ENCODE results near the gene PCNT. TPM values are rescaled to one million over a fixed set of nuclear protein-coding genes. Genes with fewer than 3 reads are reported as not detected.
"Not testable (repeated sequence)": the region's sequence is repeated elsewhere in the genome, so short reads cannot be mapped to it uniquely, and the experiment has no call there.

Gene PCNT
- total RNA-seq, 2 donors from 2014 or later, result 52.8 to 63.4 TPM

GRCh38 chr21:46426313-46427046 is 102.5 kb downstream of the PCNT start:
- ATAC-seq, result no peak
- DNase-seq (ENCODE audit: low spot score in 2 of 2), result no peak
- H3K36me3 Mint-ChIP-seq, result peaks cover 6 to 11% of the 10 kb centered on the region in 2 donors
- peak overlapping the region in 1 of 2 donors; percentile 44 for H3K27ac Mint-ChIP-seq
- H3K9me3 Mint-ChIP-seq, result no peaks in the 10 kb centered on the region

- ATAC-seq (no peak), DNase-seq (ENCODE audit: low spot score in 2 of 2) (no peak)
- Mint-ChIP-seq H3K9me3 (no peaks in the 10 kb centered on the region), H3K36me3 (peaks cover 7 to 22% of the 10 kb centered on the region in 2 donors), H3K27ac (peak overlapping the region in 1 of 2 donors; percentile 44)
Observed at GRCh38 chr21:46427516-46427915, 103.6 kb downstream of the PCNT start.

- no peaks in the 10 kb centered on the region for H3K9me3 Mint-ChIP-seq
- H3K36me3 Mint-ChIP-seq, result peaks cover 7 to 22% of the 10 kb centered on the region in 2 donors
- ATAC-seq, result no peak
- DNase-seq (ENCODE audit: low spot score in 2 of 2), result no peak
- no peak overlapping the region for H3K27ac Mint-ChIP-seq
Observed at GRCh38 chr21:46428286-46428685, 104.3 kb downstream of the PCNT start.

GRCh38 chr21:46428987-46429710 is 105.2 kb downstream of the PCNT start:
- no peak overlapping the region for H3K27ac Mint-ChIP-seq
- no peaks in the 10 kb centered on the region for H3K9me3 Mint-ChIP-seq
- ATAC-seq, result no peak
- H3K36me3 Mint-ChIP-seq, result peaks cover 7 to 22% of the 10 kb centered on the region in 2 donors
- no peak for DNase-seq (ENCODE audit: low spot score in 2 of 2)

GRCh38 chr21:46429754-46430681 is 106.1 kb downstream of the PCNT start:
- ATAC-seq, result no peak
- no peak overlapping the region for H3K27ac Mint-ChIP-seq
- peaks cover 7 to 22% of the 10 kb centered on the region in 2 donors for H3K36me3 Mint-ChIP-seq
- no peaks in the 10 kb centered on the region for H3K9me3 Mint-ChIP-seq
- DNase-seq (ENCODE audit: low spot score in 2 of 2), result no peak

GRCh38 chr21:46431448-46431847 is 107.5 kb downstream of the PCNT start:
- Mint-ChIP-seq H3K36me3 (peaks cover 7 to 22% of the 10 kb centered on the region in 2 donors), H3K27ac (peak overlapping the region in 1 of 2 donors; percentile 59), H3K9me3 (no peaks in the 10 kb centered on the region)
- ATAC-seq, result no peak
- DNase-seq (ENCODE audit: low spot score in 2 of 2), result no peak

GRCh38 chr21:46431884-46432488 is 108.0 kb downstream of the PCNT start:
- no peak for ATAC-seq
- DNase-seq (ENCODE audit: low spot score in 2 of 2), result no peak
- H3K27ac Mint-ChIP-seq, result peak overlapping the region; percentile 19 to 59
- H3K36me3 Mint-ChIP-seq, result peaks cover 7 to 22% of the 10 kb centered on the region in 2 donors
- H3K9me3 Mint-ChIP-seq, result no peaks in the 10 kb centered on the region

GRCh38 chr21:46433116-46433515 is 109.2 kb downstream of the PCNT start:
- not testable (repeated sequence) for H3K9me3 Mint-ChIP-seq; DNase-seq (ENCODE audit: low spot score in 2 of 2); ATAC-seq; H3K27ac Mint-ChIP-seq
- peaks cover 14 to 22% of the 10 kb centered on the region in 2 donors for H3K36me3 Mint-ChIP-seq

GRCh38 chr21:46434322-46434958 is 110.5 kb downstream of the PCNT start:
- Mint-ChIP-seq H3K36me3 (peaks cover 14 to 22% of the 10 kb centered on the region in 2 donors), H3K9me3 (no peaks in the 10 kb centered on the region), H3K27ac (peak overlapping the region in 1 of 2 donors; percentile 55)
- peak in 1 of 2 donors; percentile 18 for ATAC-seq
- DNase-seq (ENCODE audit: low spot score in 2 of 2), result no peak

GRCh38 chr21:46435786-46436227 is 111.9 kb downstream of the PCNT start:
- DNase-seq (ENCODE audit: low spot score in 2 of 2), result no peak
- Mint-ChIP-seq H3K36me3 (peaks cover 14 to 20% of the 10 kb centered on the region in 2 donors), H3K27ac (no peak overlapping the region), H3K9me3 (no peaks in the 10 kb centered on the region)
- no peak for ATAC-seq

- H3K36me3 Mint-ChIP-seq, result peaks cover 11 to 21% of the 10 kb centered on the region in 2 donors
- DNase-seq (ENCODE audit: low spot score in 2 of 2) (no peak), ATAC-seq (no peak)
Observed at GRCh38 chr21:46436621-46437020, 112.7 kb downstream of the PCNT start.

GRCh38 chr21:46437096-46437498 is 113.1 kb downstream of the PCNT start:
- ATAC-seq, result no peak
- H3K36me3 Mint-ChIP-seq, result peaks cover 7 to 16% of the 10 kb centered on the region in 2 donors
- DNase-seq (ENCODE audit: low spot score in 2 of 2), result no peak
- no peaks in the 10 kb centered on the region for H3K9me3 Mint-ChIP-seq
- H3K27ac Mint-ChIP-seq, result peak overlapping the region in 1 of 2 donors; percentile 84

More at GRCh38 chr21:46436621-46437020, 112.7 kb downstream of the PCNT start:
- Mint-ChIP-seq H3K27ac (no peak overlapping the region), H3K9me3 (no peaks in the 10 kb centered on the region)

GRCh38 chr21:46437511-46437910 is 113.6 kb downstream of the PCNT start:
- Mint-ChIP-seq H3K27ac (peak overlapping the region in 1 of 2 donors; percentile 84), H3K36me3 (peaks cover 7 to 15% of the 10 kb centered on the region in 2 donors), H3K9me3 (no peaks in the 10 kb centered on the region)
- ATAC-seq (no peak), DNase-seq (ENCODE audit: low spot score in 2 of 2) (no peak)

- Mint-ChIP-seq H3K27ac (no peak overlapping the region), H3K9me3 (no peaks in the 10 kb centered on the region), H3K36me3 (peaks cover 7 to 20% of the 10 kb centered on the region in 2 donors)
- ATAC-seq (no peak), DNase-seq (ENCODE audit: low spot score in 2 of 2) (no peak)
Observed at GRCh38 chr21:46438241-46438640, 114.3 kb downstream of the PCNT start.

GRCh38 chr21:46439906-46440305 is 116.0 kb downstream of the PCNT start:
- ATAC-seq (no peak), DNase-seq (ENCODE audit: low spot score in 2 of 2) (no peak)
- H3K9me3 Mint-ChIP-seq, result no peaks in the 10 kb centered on the region
- H3K27ac Mint-ChIP-seq, result no peak overlapping the region
- H3K36me3 Mint-ChIP-seq, result peaks cover 7 to 20% of the 10 kb centered on the region in 2 donors

GRCh38 chr21:46441331-46441730 is 117.4 kb downstream of the PCNT start:
- Mint-ChIP-seq H3K9me3 (no peaks in the 10 kb centered on the region), H3K36me3 (peaks cover 7 to 20% of the 10 kb centered on the region in 2 donors), H3K27ac (peak overlapping the region in 1 of 2 donors; percentile 72)
- ATAC-seq (no peak), DNase-seq (ENCODE audit: low spot score in 2 of 2) (no peak)
